Spleen (tissue), 11 donors: ENCODE measurements around the gene TBC1D22A. TPM values are rescaled to one million over a fixed set of nuclear protein-coding genes. Genes with fewer than 3 reads are reported as not detected.

ENCODE experiments used
- DNase-seq: peaks from one replicate; pipeline ENCODE4 v3.0.0-alpha.2; 2020
- H3K27ac ChIP-seq, 8 donors: fragments of 200-600 bp; sonication (generic) in 7 of 8; 1 replicate in 4 of 8; 2 replicates in 4 of 8; pipeline versions ENCODE4 v1.5.0 to v1.8.0; 2016 to 2021; ENCODE audit warnings: inconsistent platforms in 4 of 8, mild to moderate bottlenecking in 4 of 8, moderate library complexity in 1 of 8
- H3K27me3 ChIP-seq, 7 donors: fragments of 200-600 bp; sonication (generic) in 6 of 7; replicated peaks in 1 of 7; 1 replicate in 4 of 7; 2 replicates in 3 of 7; pipeline versions ENCODE4 v1.5.0 to v1.8.0; 2016 to 2021; ENCODE audit warnings: inconsistent platforms in 3 of 7, mild to moderate bottlenecking in 1 of 7
- H3K36me3 ChIP-seq, 6 donors: fragments of 200-600 bp; sonication (generic) in 5 of 6; 1 replicate in 4 of 6; 2 replicates in 2 of 6; pipeline versions ENCODE4 v1.5.0 to v1.8.0; 2016 to 2021; ENCODE audit warnings: inconsistent platforms in 2 of 6
- H3K4me1 ChIP-seq, 6 donors: fragments of 200-600 bp; sonication (generic) in 5 of 6; 1 replicate in 3 of 6; 2 replicates in 3 of 6; pipeline versions ENCODE4 v1.5.0 to v1.8.0; 2016 to 2021; ENCODE audit warnings: inconsistent platforms in 3 of 6
- H3K4me3 ChIP-seq, 8 donors: fragments of 200-600 bp; sonication (generic) in 7 of 8; 1 replicate in 4 of 8; 2 replicates in 4 of 8; pipeline versions ENCODE4 v1.5.0 to v1.8.0; 2016 to 2021; ENCODE audit warnings: inconsistent platforms in 4 of 8, mild to moderate bottlenecking in 4 of 8, moderate library complexity in 2 of 8
- H3K9me3 ChIP-seq, 8 donors: fragments of 200-600 bp; sonication (generic) in 7 of 8; 1 replicate in 4 of 8; 2 replicates in 4 of 8; pipeline versions ENCODE4 v1.5.0 to v1.8.0; 2016 to 2021; ENCODE audit warnings: inconsistent platforms in 4 of 8
- POLR2A ChIP-seq, 3 donors: fragments of 450-650 bp; IDR thresholded peaks; one replicate each; pipeline ENCODE4 v1.5.1; 2017; ENCODE audit warnings: antibody characterized with exemption in 3 of 3, mild to moderate bottlenecking in 1 of 3
- POLR2AphosphoS5 ChIP-seq, 3 donors: sonication (generic); formaldehyde crosslinking; IDR thresholded peaks; one replicate each; pipeline ENCODE4 v1.5.1; 2017; ENCODE audit warnings: antibody characterized with exemption in 3 of 3
- WGBS, 5 donors: extraction: QIAGEN DNeasy Blood & Tissue Kit in 3 of 5; methylation state at CpG; one replicate each; pipeline versions ENCODE4 v1.1.5 to v1.1.7; 2013 to 2018; 5-methylcytosine and 5-hydroxymethylcytosine counted together
- intact Hi-C: fragments of 100-400 bp; cut with DNase I; formaldehyde crosslinking; loops from one replicate; pipeline ENCODE4 v1.15.0; 2023; ENCODE audit warnings: low total_unique reads
- polyA plus RNA-seq, 3 donors: library from polyadenylated mRNA; stranded (reverse); fragments of 200-250 nt; gene quantifications; one replicate each; pipeline ENCODE4 v1.2.1, GENCODE V29; 2013
- total RNA-seq, 7 donors: library from RNA; depleted of rRNA in 3 of 7; stranded (reverse); fragments of >200 nt in 3 of 7; fragmentation: NEBNext Ultra II Directional in 4 of 7; extraction: Animal tissue kit (Norgen Biotek cat#: 25700) in 4 of 7; gene quantifications; one replicate each; pipeline versions ENCODE4 v1.1.0 to v1.2.1, GENCODE V29; 2016 to 2021
- TF ChIP-seq, protein P1 (sequence below), 11 experiments: fragments of 200-600 bp in 7 of 11; fragments of 450-650 bp in 4 of 11; sonication (generic) in 4 of 11; IDR thresholded peaks in 8 of 11; conservative IDR thresholded peaks in 3 of 11; 1 replicate in 7 of 11; 2 replicates in 4 of 11; pipeline versions ENCODE4 v1.4.0 to v1.8.0; 2016 to 2021; ENCODE audit warnings: antibody characterized with exemption in 11 of 11, inconsistent platforms in 4 of 11, mild to moderate bottlenecking in 1 of 11
- donor health status: healthy with polysubstance abuse.
- donor health status: DM: no; HTN: no; CAD: no; lungs with moderate emphysema.
- donor health status: DM: no; HTN: no; CAD: no.
- donor health status: Bipolar disorder and iron deficiency.
- donor health status: healthy.
- donor health status: DM: no; HTN: no; CAD: no.
- donor health status: DM: yes; HTN: yes; CAD: no.

Gene TBC1D22A
- total and polyA plus RNA-seq, 10 donors: 17.2 to 66.9 (median 49.6) TPM

DNA sequence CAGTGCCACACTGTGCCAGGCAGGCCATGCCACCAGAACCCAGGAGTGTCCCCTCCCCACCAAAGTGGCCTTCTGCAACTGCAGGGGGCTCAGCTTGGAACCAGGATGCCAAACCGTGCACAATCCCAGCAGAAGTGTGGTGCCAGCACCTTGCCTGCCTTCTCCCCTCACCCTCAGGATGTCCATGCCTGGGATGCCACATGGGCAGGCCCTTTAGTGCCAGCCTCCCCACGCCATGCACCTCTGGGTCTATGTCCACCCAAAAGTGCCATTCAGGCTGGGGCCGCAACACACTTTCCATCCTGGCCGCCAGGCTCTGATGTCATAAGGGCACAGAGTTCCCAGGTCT lies 8.7 kb upstream of the TBC1D22A start:
- 52 to 85% (median 71%) methylated on average over 4 of the region's 4 CpGs for WGBS, 5 donors
- Histone ChIP-seq H3K4me3 (peak overlapping the region in 1 of 8 donors; percentile 53), H3K27me3 (no peaks in the 10 kb centered on the region), H3K36me3 (no peaks in the 10 kb centered on the region), H3K4me1 (peaks cover 31 to 83% (median 64%) of the 10 kb centered on the region in 6 donors), H3K27ac (peak overlapping the region; percentile 36 to 95 (median 92)), H3K9me3 (peaks cover 0 to 15% (median 13%) of the 10 kb centered on the region in 8 donors)
- intact Hi-C loops: no loop called here
- DNase-seq: no peak
- TF ChIP-seq POLR2A (IDR thresholded peaks at IDR 0.05): no peak
- no peak for TF ChIP-seq POLR2AphosphoS5 (IDR thresholded peaks at IDR 0.05)
- TF ChIP-seq, protein P1, sequence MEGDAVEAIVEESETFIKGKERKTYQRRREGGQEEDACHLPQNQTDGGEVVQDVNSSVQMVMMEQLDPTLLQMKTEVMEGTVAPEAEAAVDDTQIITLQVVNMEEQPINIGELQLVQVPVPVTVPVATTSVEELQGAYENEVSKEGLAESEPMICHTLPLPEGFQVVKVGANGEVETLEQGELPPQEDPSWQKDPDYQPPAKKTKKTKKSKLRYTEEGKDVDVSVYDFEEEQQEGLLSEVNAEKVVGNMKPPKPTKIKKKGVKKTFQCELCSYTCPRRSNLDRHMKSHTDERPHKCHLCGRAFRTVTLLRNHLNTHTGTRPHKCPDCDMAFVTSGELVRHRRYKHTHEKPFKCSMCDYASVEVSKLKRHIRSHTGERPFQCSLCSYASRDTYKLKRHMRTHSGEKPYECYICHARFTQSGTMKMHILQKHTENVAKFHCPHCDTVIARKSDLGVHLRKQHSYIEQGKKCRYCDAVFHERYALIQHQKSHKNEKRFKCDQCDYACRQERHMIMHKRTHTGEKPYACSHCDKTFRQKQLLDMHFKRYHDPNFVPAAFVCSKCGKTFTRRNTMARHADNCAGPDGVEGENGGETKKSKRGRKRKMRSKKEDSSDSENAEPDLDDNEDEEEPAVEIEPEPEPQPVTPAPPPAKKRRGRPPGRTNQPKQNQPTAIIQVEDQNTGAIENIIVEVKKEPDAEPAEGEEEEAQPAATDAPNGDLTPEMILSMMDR (IDR thresholded peaks at IDR 0.05 in 8 of 11, conservative IDR thresholded peaks at IDR 0.05 in 3 of 11): no peak

DNA sequence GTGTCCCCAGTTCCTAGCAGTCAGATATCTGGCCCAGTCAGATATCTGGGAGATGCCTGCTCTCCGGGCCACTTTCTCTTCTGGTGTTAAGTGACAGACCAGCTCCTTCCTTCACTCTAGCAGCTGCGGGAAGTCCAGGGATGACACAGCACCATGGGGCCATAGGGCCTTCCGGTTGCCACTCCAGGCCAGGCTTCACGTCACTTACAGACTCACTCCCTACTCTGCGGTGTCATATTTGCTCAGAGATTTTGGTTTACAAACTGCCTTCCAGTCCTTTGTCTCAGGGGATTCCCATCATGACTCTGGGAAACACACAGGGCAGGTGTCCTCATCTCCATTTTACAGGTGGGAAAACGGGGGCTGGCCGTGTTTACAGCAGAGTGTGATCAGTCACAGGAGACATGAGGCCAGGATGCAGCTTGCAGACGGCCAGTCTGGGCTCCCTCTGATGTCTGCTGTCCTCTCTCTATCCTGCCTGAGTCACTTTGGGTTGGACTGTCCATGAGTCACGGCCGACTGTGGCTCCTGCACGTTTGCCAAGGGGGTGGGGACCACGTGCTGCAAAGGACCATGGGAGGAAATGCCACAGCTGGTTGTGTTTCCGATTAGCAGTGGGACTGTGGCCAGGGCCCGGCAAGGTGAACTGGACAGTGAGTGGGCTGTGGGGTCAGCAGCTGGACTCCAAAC lies 8.2 kb upstream of the TBC1D22A start:
- Histone ChIP-seq H3K4me1 (peaks cover 31 to 83% (median 64%) of the 10 kb centered on the region in 6 donors), H3K4me3 (peak overlapping the region in 1 of 8 donors; percentile 53), H3K36me3 (no peaks in the 10 kb centered on the region), H3K9me3 (peaks cover 0 to 15% (median 13%) of the 10 kb centered on the region in 8 donors), H3K27me3 (no peaks in the 10 kb centered on the region), H3K27ac (peak overlapping the region; percentile 36 to 95 (median 92))
- DNase-seq: peak; percentile 91
- intact Hi-C loops: no loop called here
- WGBS, 5 donors: 11 to 32% (median 13%) methylated on average over 10 to 14 of the region's 14 CpGs
- TF ChIP-seq POLR2AphosphoS5 (IDR thresholded peaks at IDR 0.05) (peak; percentile 86 to 91 (median 89)), POLR2A (IDR thresholded peaks at IDR 0.05) (peak in 1 of 3 donors; percentile 19)
- TF ChIP-seq, protein P1 (IDR thresholded peaks at IDR 0.05 in 8 of 11, conservative IDR thresholded peaks at IDR 0.05 in 3 of 11): no peak

DNA sequence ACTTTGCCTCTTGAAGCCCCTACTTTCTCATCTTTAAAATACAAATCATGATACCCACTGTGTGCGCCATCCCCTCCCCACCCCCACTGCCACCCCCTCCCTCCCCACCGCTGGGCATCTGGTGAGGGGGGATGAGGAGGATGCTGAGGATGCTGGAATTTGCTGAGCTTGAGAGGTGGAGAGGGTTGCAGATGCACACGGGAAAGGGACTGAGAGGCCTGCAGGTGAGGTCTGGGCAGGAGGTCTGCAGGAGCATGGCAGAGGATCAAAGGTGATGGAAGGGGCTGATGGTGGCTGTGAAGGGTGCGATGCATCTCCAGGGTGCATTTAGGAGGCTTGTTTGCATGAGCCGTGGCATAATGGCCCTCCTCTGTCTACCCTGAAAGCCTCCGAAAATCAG lies 7.6 kb upstream of the TBC1D22A start:
- peak overlapping the region in 1 of 8 donors; percentile 53 for H3K4me3 ChIP-seq
- intact Hi-C loops: no loop called here

DNA sequence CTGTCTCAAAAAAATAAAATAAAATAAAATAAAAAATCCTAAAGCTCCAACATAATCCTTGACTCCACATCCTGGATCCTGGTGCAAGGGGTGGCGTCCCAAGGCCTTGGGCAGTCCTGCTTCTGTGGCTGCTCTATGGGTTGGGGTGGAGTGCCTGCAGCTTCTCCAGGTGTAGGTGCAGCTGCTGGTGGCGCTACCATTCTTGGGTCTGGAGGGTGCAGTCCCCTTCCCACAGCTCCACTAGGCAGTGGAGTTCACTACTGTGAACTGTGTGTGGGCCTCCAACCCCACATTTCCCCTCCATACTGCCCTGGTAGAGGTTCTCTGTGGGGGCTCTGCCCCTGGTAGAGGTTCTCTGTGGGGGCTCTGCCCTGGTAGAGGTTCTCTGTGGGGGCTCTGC lies 6.9 kb upstream of the TBC1D22A start:
- no peaks in the 10 kb centered on the region for H3K27me3 ChIP-seq
- peaks cover 0 to 15% (median 13%) of the 10 kb centered on the region in 8 donors for H3K9me3 ChIP-seq
- peak; percentile 66 for DNase-seq
- no peak for TF ChIP-seq POLR2AphosphoS5 (IDR thresholded peaks at IDR 0.05)
- no peak for TF ChIP-seq POLR2A (IDR thresholded peaks at IDR 0.05)
- TF ChIP-seq, protein P1 (IDR thresholded peaks at IDR 0.05 in 8 of 11, conservative IDR thresholded peaks at IDR 0.05 in 3 of 11): no peak
- WGBS, 5 donors: 88 to 96% (median 93%) methylated on average over 2 of the region's 2 CpGs
- H3K27ac ChIP-seq: peak overlapping the region in 4 of 8 donors; percentile 91 to 95 (median 92)
- H3K4me3 ChIP-seq: no peak overlapping the region
- intact Hi-C loops: no loop called here
- H3K36me3 ChIP-seq: no peaks in the 10 kb centered on the region
- H3K4me1 ChIP-seq: peaks cover 21 to 74% (median 52%) of the 10 kb centered on the region in 6 donors

More for the DNA sequence above, 7.6 kb upstream of the TBC1D22A start:
- H3K9me3 ChIP-seq: peaks cover 0 to 15% (median 13%) of the 10 kb centered on the region in 8 donors
- TF ChIP-seq POLR2AphosphoS5 (IDR thresholded peaks at IDR 0.05) (no peak), POLR2A (IDR thresholded peaks at IDR 0.05) (no peak)
- TF ChIP-seq, protein P1 (IDR thresholded peaks at IDR 0.05 in 8 of 11, conservative IDR thresholded peaks at IDR 0.05 in 3 of 11): no peak
- H3K27ac ChIP-seq: peak overlapping the region in 7 of 8 donors; percentile 84 to 95 (median 92)
- H3K27me3 ChIP-seq: no peaks in the 10 kb centered on the region
- 73 to 83% (median 77%) methylated on average over 6 of the region's 6 CpGs for WGBS, 5 donors
- H3K4me1 ChIP-seq: peaks cover 25 to 80% (median 59%) of the 10 kb centered on the region in 6 donors
- no peak for DNase-seq
- no peaks in the 10 kb centered on the region for H3K36me3 ChIP-seq
